ENCODE data around the gene SNRPA1. TPM values are rescaled to one million over a fixed set of nuclear protein-coding genes. Genes with fewer than 3 reads are reported as not detected.

SNRPA1 gene
- total and polyA plus RNA-seq, 2 experiments from 2014 or later: 36.6 to 131 TPM

DNA sequence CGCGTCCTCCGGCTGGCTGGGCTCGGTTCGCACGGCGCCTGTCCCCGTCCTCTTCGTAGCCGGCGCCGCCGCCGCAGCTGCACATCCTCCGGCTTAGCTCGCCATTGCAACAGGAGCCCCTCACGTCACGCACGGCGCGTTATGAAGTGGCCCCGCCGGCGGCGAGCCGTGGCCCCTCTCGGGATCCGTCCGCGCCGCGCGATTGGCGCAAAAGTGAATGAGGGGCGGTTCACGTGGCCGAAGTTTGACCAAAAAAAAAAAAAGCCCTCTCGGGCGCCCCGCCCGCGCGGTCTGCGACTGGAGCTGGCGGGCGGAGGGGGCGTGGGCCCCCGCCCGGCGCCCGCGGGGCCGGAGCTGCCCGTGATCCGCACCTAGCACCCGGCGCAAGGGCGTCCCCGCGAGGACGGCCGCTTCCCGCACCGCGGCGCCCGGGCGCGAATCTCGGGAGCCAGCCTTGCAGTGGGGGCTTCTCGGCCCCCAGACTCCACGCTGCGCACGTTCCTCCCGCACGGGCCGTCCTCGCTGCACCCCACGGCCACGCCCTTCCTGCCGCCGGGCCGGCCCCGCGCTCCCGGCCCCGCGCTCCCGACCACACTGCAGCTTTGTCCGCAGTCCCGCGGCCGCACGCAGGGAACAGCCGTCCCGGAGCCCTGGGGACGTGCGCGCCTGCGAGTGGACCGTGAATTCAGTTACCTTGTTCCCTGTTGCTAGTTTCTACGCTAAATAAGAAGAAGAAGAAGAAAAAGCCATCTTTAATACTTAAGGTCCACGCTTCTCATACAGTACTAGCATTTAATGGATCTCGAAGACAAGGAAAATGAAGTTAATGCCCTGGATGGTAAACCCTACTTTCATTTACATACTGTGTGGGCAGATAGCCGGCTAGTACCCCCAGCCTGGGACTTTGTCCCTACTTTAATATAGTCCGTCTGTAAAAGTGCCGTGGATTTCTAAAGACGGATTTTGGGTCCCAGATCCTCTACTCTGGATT is 42.9 kb downstream of the SNRPA1 start, which contains the start of gene CHSY1:
Gene CHSY1, minus strand, starts transcription at position 219 of the 991 bp plus-strand sequence. CDS start 592 bp downstream, outside the sequence.
- Histone ChIP-seq H3K27ac (peak within 1 kb of the TSS; percentile 81), H3K27me3 (no peaks in the 10 kb centered on the region), H3K4me3 (peak within 1 kb of the TSS; percentile 88), H3K36me3 (no peaks in the 10 kb centered on the region), H3K4me1 (ENCODE audit: low read depth) (peaks cover 42% of the 10 kb centered on the region), H3K9me3 (ENCODE audit: low read depth) (no peaks in the 10 kb centered on the region)
- peak; percentile 13 for TF ChIP-seq CTCF (IDR thresholded peaks at IDR 0.05; ENCODE audit: low read depth, low read length)
- DNase-seq (ENCODE audit: low read depth in 1 of 2, low spot score in 1 of 2): peak; percentile 93 to 97

GRCh38 chr15:101250873-101251829 is 43.9 kb downstream of the SNRPA1 start:
- H3K9me3 ChIP-seq (ENCODE audit: low read depth): no peaks in the 10 kb centered on the region
- DNase-seq (ENCODE audit: low read depth in 1 of 2, low spot score in 1 of 2): peak; percentile 50 to 72
- peaks cover 45% of the 10 kb centered on the region for H3K4me1 ChIP-seq (ENCODE audit: low read depth)
- peak overlapping the region; percentile 88 for H3K4me3 ChIP-seq
- no peaks in the 10 kb centered on the region for H3K36me3 ChIP-seq
- peak overlapping the region; percentile 81 for H3K27ac ChIP-seq
- H3K27me3 ChIP-seq: no peaks in the 10 kb centered on the region
- no peak for TF ChIP-seq CTCF (IDR thresholded peaks at IDR 0.05; ENCODE audit: low read depth, low read length)

GRCh38 chr15:101250341-101250831 is 44.7 kb downstream of the SNRPA1 start:
- H3K4me1 ChIP-seq (ENCODE audit: low read depth): peaks cover 39% of the 10 kb centered on the region
- H3K27me3 ChIP-seq: no peaks in the 10 kb centered on the region
- H3K36me3 ChIP-seq: no peaks in the 10 kb centered on the region
- TF ChIP-seq CTCF (IDR thresholded peaks at IDR 0.05; ENCODE audit: low read depth, low read length): no peak
- no peak overlapping the region for H3K27ac ChIP-seq
- peak in 1 of 2 donors; percentile 81 for DNase-seq (ENCODE audit: low read depth in 1 of 2, low spot score in 1 of 2)
- H3K9me3 ChIP-seq (ENCODE audit: low read depth): no peaks in the 10 kb centered on the region
- peak overlapping the region; percentile 56 for H3K4me3 ChIP-seq

GRCh38 chr15:101248274-101248673 is 46.8 kb downstream of the SNRPA1 start:
- Histone ChIP-seq H3K4me3 (no peak overlapping the region), H3K36me3 (no peaks in the 10 kb centered on the region), H3K9me3 (ENCODE audit: low read depth) (no peaks in the 10 kb centered on the region), H3K4me1 (ENCODE audit: low read depth) (peaks cover 48% of the 10 kb centered on the region), H3K27ac (no peak overlapping the region), H3K27me3 (no peaks in the 10 kb centered on the region)
- no peak for TF ChIP-seq CTCF (IDR thresholded peaks at IDR 0.05; ENCODE audit: low read depth, low read length)
- no peak for DNase-seq (ENCODE audit: low read depth in 1 of 2, low spot score in 1 of 2)
